Measurements from ENCODE around the gene USP27X.
A peak's percentile ranks its signal among the peaks of the same experiment; 100 is the strongest.

USP27X gene

GRCh38 chrX:49892542-49892941 lies 13.3 kb downstream of the USP27X start:
- DNase-seq: no peak

- no peak for DNase-seq
Measured at GRCh38 chrX:49896951-49897350, 17.7 kb downstream of the USP27X start.

GRCh38 chrX:49901048-49901447 lies 21.8 kb downstream of the USP27X start:
- DNase-seq: no peak

GRCh38 chrX:49910344-49910743 lies 31.1 kb downstream of the USP27X start:
- DNase-seq: no peak

GRCh38 chrX:49912086-49912485 lies 32.8 kb downstream of the USP27X start:
- DNase-seq: no peak

- DNase-seq: no peak
Measured at GRCh38 chrX:49912861-49913260, 33.6 kb downstream of the USP27X start.

- peak; percentile 25 for DNase-seq
Measured at GRCh38 chrX:49915361-49916222, 36.3 kb downstream of the USP27X start.

- DNase-seq: no peak
Measured at GRCh38 chrX:49919617-49920016, 40.3 kb downstream of the USP27X start.

- DNase-seq: no peak
Measured at GRCh38 chrX:49921109-49921508, 41.8 kb downstream of the USP27X start.

GRCh38 chrX:49922291-49923241 lies 43.3 kb downstream of the USP27X start, which contains the start of gene CLCN5:
TSS of gene CLCN5 (plus strand) at chrX:49922596. CDS start at chrX:49925299, 2,703 bp downstream.
- peak; percentile 93 for DNase-seq

GRCh38 chrX:49925176-49925575 lies 45.9 kb downstream of the USP27X start:
- DNase-seq: no peak

GRCh38 chrX:49930039-49930438 lies 50.8 kb downstream of the USP27X start:
- no peak for DNase-seq

Data from GDM1 (cell line).